OCI-LY7 (cell line): ENCODE results near the gene ATG2A. TPM values are rescaled to one million over a fixed set of nuclear protein-coding genes. Genes with fewer than 3 reads are reported as not detected.

Experiments
- BruUV-seq: library from RNA; stranded (reverse); fragments of 400-500 nt; replicated peaks from 2 replicates; lab custom pipeline; 2021; lab: Mats Ljungman, UMichigan
- CTCF ChIA-PET: fragments of 300-600 bp; sonication (Branson Sonifier 250); formaldehyde crosslinking; loops from one replicate; lab custom pipeline; 2022; ENCODE audit warnings: antibody characterized with exemption; ENCODE audit not compliant: unreplicated experiment; lab: Charles Lee
- POLR2A ChIA-PET: fragments of 300-600 bp; sonication (Branson Sonifier 250); formaldehyde crosslinking; loops from one replicate; lab custom pipeline; 2022; ENCODE audit warnings: antibody characterized with exemption; lab: Charles Lee
- DNase-seq: peaks from one replicate; pipeline ENCODE4 v3.0.0-alpha.2; 2015; ENCODE audit warnings: low spot score
- H2AFZ ChIP-seq: fragments of 200-600 bp; sonication (generic), shearing (Covaris generic); 2 replicates; pipeline ENCODE4 v1.6.1; 2014; ENCODE audit warnings: mild to moderate bottlenecking, antibody characterized with exemption, low read length, moderate library complexity
- H3K27ac ChIP-seq: fragments of 200-600 bp; sonication (generic); 2 replicates; pipeline ENCODE4 v1.5.1; 2014; ENCODE audit warnings: mixed run types, low read depth, mild to moderate bottlenecking, moderate library complexity, low read length, inconsistent platforms; ENCODE audit not compliant: poor library complexity, severe bottlenecking
- H3K36me3 ChIP-seq: fragments of 200-600 bp; sonication (generic); 2 replicates; pipeline ENCODE4 v1.6.1; 2014; ENCODE audit warnings: mild to moderate bottlenecking, antibody characterized with exemption, low read length, moderate library complexity, mixed read lengths; ENCODE audit not compliant: insufficient read depth
- H3K4me1 ChIP-seq: fragments of 200-600 bp; sonication (generic); 2 replicates; pipeline ENCODE4 v1.5.1; 2014; ENCODE audit warnings: mild to moderate bottlenecking, low read length; ENCODE audit not compliant: insufficient read depth, poor library complexity, severe bottlenecking
- H3K4me2 ChIP-seq: fragments of 200-600 bp; sonication (generic); 2 replicates; pipeline ENCODE4 v1.6.1; 2014; ENCODE audit warnings: mild to moderate bottlenecking, low read length
- H3K4me3 ChIP-seq: fragments of 200-600 bp; sonication (generic); 2 replicates; pipeline ENCODE4 v1.5.1; 2014; ENCODE audit warnings: mild to moderate bottlenecking, low read depth, low read length; ENCODE audit not compliant: poor library complexity, severe bottlenecking
- H3K79me2 ChIP-seq: fragments of 200-600 bp; sonication (generic); 2 replicates; pipeline ENCODE4 v1.6.1; 2016; ENCODE audit warnings: low read depth, mild to moderate bottlenecking, low read length, moderate library complexity, mixed read lengths; ENCODE audit not compliant: insufficient read depth
- H3K9me2 ChIP-seq: fragments of 200-600 bp; sonication (generic); 2 replicates; pipeline ENCODE4 v1.6.1; 2016; ENCODE audit warnings: mild to moderate bottlenecking, low read length, mixed read lengths; ENCODE audit not compliant: insufficient read depth
- H3K9me3 ChIP-seq: fragments of 200-600 bp; sonication (generic); 2 replicates; pipeline ENCODE4 v1.6.1; 2014; ENCODE audit warnings: mild to moderate bottlenecking, mixed run types, low read length, mixed read lengths
- H4K20me1 ChIP-seq: fragments of 200-600 bp; sonication (generic); 2 replicates; pipeline ENCODE4 v1.6.1; 2014; ENCODE audit warnings: mild to moderate bottlenecking, antibody characterized with exemption, low read length, moderate library complexity, mixed read lengths; ENCODE audit not compliant: insufficient read depth
- CTCF ChIP-seq: fragments of 200-600 bp; sonication (generic); conservative IDR thresholded peaks from 2 replicates; pipeline ENCODE4 v1.5.1; 2014; ENCODE audit warnings: mild to moderate bottlenecking, antibody characterized with exemption, low read length, moderate library complexity, mixed read lengths
- EZH2phosphoT487 ChIP-seq: fragments of 200-600 bp; sonication (generic); IDR thresholded peaks from 2 replicates; pipeline ENCODE4 v1.6.1; 2018; ENCODE audit warnings: low read depth, borderline replicate concordance, mild to moderate bottlenecking, mixed run types, antibody characterized with exemption, low read length, moderate library complexity, mixed read lengths
- intact Hi-C: fragments of 100-400 bp; cut with micrococcal nuclease; formaldehyde crosslinking; loops from one replicate; pipeline ENCODE4 v1.10.0; 2022; ENCODE audit not compliant: unreplicated experiment
- total RNA-seq, 2 experiments: library from RNA; depleted of rRNA in 1 of 2; stranded (reverse); fragments of >200 nt in 1 of 2; shearing (Covaris generic) in 1 of 2; gene quantifications; 2 replicates each; pipeline ENCODE4 v1.2.3, GENCODE V29; 2014 to 2022

Gene ATG2A
- total RNA-seq, 2 experiments from 2014 or later, result 18.1 to 28.2 TPM

GRCh38 chr11:64874308-64875240 is 42.4 kb downstream of the ATG2A start:
- H3K36me3 ChIP-seq, result peaks cover 70% of the 10 kb centered on the region
- H3K79me2 ChIP-seq, result peaks cover 89% of the 10 kb centered on the region
- peak; percentile 69 for DNase-seq
- H3K27ac ChIP-seq, result peak overlapping the region; percentile 97
- H3K9me2 ChIP-seq, result no peaks in the 10 kb centered on the region
- H4K20me1 ChIP-seq, result peaks cover 31% of the 10 kb centered on the region; the same call in 1 of the 2 replicates
- no TSS peak for BruUV-seq
- CTCF ChIA-PET, result interaction anchor here (0.8 to 1.8 kb wide), 7 partner anchors 9 to 25 kb away, joined by 3 to 7 read pairs (median 4); no protein-coding TSS in a partner anchor
- H3K4me2 ChIP-seq, result peak overlapping the region; percentile 96
- peak overlapping the region; percentile 89 for H3K4me3 ChIP-seq
- peaks cover 76% of the 10 kb centered on the region for H3K4me1 ChIP-seq
- no peaks in the 10 kb centered on the region for H3K9me3 ChIP-seq
- no peak overlapping the region for H2AFZ ChIP-seq
- POLR2A ChIA-PET, result interaction anchor here (0.6 to 8.8 kb wide), 3 partner anchors 13 to 24 kb away, joined by 4 to 115 read pairs (median 90); no protein-coding TSS in a partner anchor
- TF ChIP-seq CTCF, result no peak
- no peak for TF ChIP-seq EZH2phosphoT487
- intact Hi-C loops, result loop anchor here (5.0 kb wide), 1 partner anchor 132 kb away; the partner anchor contains the start of gene RASGRP2

GRCh38 chr11:64872790-64873488 is 44.1 kb downstream of the ATG2A start:
- Histone ChIP-seq H2AFZ (no peak overlapping the region), H4K20me1 (peaks cover 30% of the 10 kb centered on the region; the same call in 1 of the 2 replicates), H3K79me2 (peaks cover 94% of the 10 kb centered on the region), H3K4me3 (peak overlapping the region; percentile 44), H3K4me2 (peak overlapping the region; percentile 96), H3K4me1 (peaks cover 88% of the 10 kb centered on the region), H3K9me3 (no peaks in the 10 kb centered on the region), H3K27ac (peak overlapping the region; percentile 97), H3K9me2 (no peaks in the 10 kb centered on the region), H3K36me3 (peaks cover 81% of the 10 kb centered on the region)
- POLR2A ChIA-PET, result interaction anchor here (0.5 to 8.8 kb wide), 5 partner anchors 11 to 1246 kb away, joined by 3 to 115 read pairs (median 3); no protein-coding TSS in a partner anchor
- intact Hi-C loops, result no loop called here
- BruUV-seq, result no TSS peak
- peak; percentile 58 for DNase-seq
- CTCF ChIA-PET, result interaction anchor here (0.6 to 1.4 kb wide), 3 partner anchors 9 to 25 kb away, joined by 3 to 9 read pairs (median 3); no protein-coding TSS in a partner anchor
- TF ChIP-seq CTCF, result no peak
- no peak for TF ChIP-seq EZH2phosphoT487
